Lung (tissue), 12 donors: ENCODE data around the gene CIT. TPM values are rescaled to one million over a fixed set of nuclear protein-coding genes. Genes with fewer than 3 reads are reported as not detected.

Experiments used
- ATAC-seq: fragments of 200-7000 bp; cut with Tn5 transposase; one replicate; pipeline ENCODE4 v1.9.1; 2020; ENCODE audit warnings: moderate number of reproducible peaks; ENCODE audit not compliant: insufficient read depth, low FRiP score
- DNase-seq, 3 donors: peaks; one replicate each; pipeline ENCODE4 v3.0.0-alpha.2; 2013 to 2017
- H3K27ac ChIP-seq, 2 donors: one replicate each; pipeline ENCODE4 v1.5.1; 2013; ENCODE audit warnings: mild to moderate bottlenecking in 2 of 2, moderate library complexity in 2 of 2, control low read depth in 1 of 2, inconsistent platforms in 1 of 2, low read depth in 1 of 2, low read length in 1 of 2
- H3K27me3 ChIP-seq, 3 donors: one replicate each; pipeline ENCODE4 v1.5.1; 2013; ENCODE audit warnings: low read length in 2 of 3; ENCODE audit not compliant: control insufficient read depth in 3 of 3, insufficient read depth in 3 of 3
- H3K36me3 ChIP-seq, 4 donors: one replicate each; pipeline ENCODE4 v1.5.1; 2013; ENCODE audit warnings: low read length in 4 of 4, mild to moderate bottlenecking in 1 of 4, moderate library complexity in 1 of 4; ENCODE audit not compliant: control insufficient read depth in 4 of 4, insufficient read depth in 4 of 4
- H3K4me1 ChIP-seq, 5 donors: one replicate each; pipeline ENCODE4 v1.5.1; 2013; ENCODE audit warnings: low read length in 5 of 5, mild to moderate bottlenecking in 2 of 5, moderate library complexity in 1 of 5; ENCODE audit not compliant: control insufficient read depth in 5 of 5, insufficient read depth in 5 of 5
- H3K4me3 ChIP-seq: one replicate; pipeline ENCODE4 v1.5.1; 2013; ENCODE audit warnings: mild to moderate bottlenecking, control low read depth, moderate library complexity
- H3K9ac ChIP-seq, 2 donors: one replicate each; pipeline ENCODE4 v1.5.1; 2013; ENCODE audit warnings: low read length in 2 of 2, control low read depth in 1 of 2; ENCODE audit not compliant: insufficient read depth in 1 of 2
- H3K9me3 ChIP-seq, 4 donors: one replicate each; pipeline ENCODE4 v1.5.1; 2013; ENCODE audit warnings: low read length in 3 of 4, mild to moderate bottlenecking in 1 of 4, moderate library complexity in 1 of 4; ENCODE audit not compliant: control insufficient read depth in 4 of 4, insufficient read depth in 3 of 4
- WGBS, 2 donors: extraction: QIAGEN DNeasy Blood & Tissue Kit; methylation state at CpG; one replicate each; pipeline ENCODE4 v1.1.7; 2013; 5-methylcytosine and 5-hydroxymethylcytosine counted together
- polyA plus RNA-seq, 2 donors: library from polyadenylated mRNA; stranded (reverse); fragments of 200-250 nt; gene quantifications; one replicate each; pipeline ENCODE4 v1.2.1, GENCODE V29; 2013
- total RNA-seq, 2 donors: library from RNA; depleted of rRNA in 1 of 2; stranded (reverse); fragments of >200 nt in 1 of 2; gene quantifications; one replicate each; pipeline ENCODE4 v1.2.1, GENCODE V29; 2014 to 2021
- TF ChIP-seq, protein P1 (sequence below): IDR thresholded peaks from 2 replicates; pipeline ENCODE4 v1.5.1; 2012; ENCODE audit warnings: mild to moderate bottlenecking; ENCODE audit errors: control extremely low read depth, extremely low read depth
- donor health status: control.
- donor health status: control.
- donor health status: Bipolar disorder and iron deficiency.
- donor health status: healthy.
- donor health status: DM: yes; HTN: yes; CAD: no.

The CIT gene
- total and polyA plus RNA-seq, 4 donors, result 5.0 to 29.3 (median 14.9) TPM

DNA sequence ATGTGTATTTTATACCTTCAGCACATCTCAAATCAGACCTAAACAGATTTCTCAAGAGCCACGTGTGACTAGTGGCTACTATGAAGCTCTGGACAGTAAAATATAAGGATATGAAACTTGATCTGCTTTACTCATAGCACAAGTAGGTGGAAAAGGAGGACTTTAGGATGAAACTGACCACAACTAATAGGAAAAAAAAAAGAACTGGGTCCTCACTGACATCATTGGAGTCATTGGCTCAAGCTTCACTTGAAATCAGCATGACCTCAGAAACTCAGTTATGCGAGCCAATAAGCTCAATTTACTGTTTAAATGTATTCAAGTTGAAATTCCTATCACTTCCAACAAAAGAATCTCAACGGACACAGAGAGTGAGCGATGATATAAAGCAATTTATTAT is 34.1 kb upstream of the CIT start:
- Histone ChIP-seq H3K4me1 (no peaks in the 10 kb centered on the region), H3K36me3 (no peaks in the 10 kb centered on the region), H3K9me3 (peaks cover 0 to 2% (median 0%) of the 10 kb centered on the region in 4 donors), H3K27me3 (no peaks in the 10 kb centered on the region), H3K27ac (no peak overlapping the region), H3K9ac (no peak overlapping the region), H3K4me3 (no peak overlapping the region)
- ATAC-seq, result no peak
- TF ChIP-seq, protein P1, sequence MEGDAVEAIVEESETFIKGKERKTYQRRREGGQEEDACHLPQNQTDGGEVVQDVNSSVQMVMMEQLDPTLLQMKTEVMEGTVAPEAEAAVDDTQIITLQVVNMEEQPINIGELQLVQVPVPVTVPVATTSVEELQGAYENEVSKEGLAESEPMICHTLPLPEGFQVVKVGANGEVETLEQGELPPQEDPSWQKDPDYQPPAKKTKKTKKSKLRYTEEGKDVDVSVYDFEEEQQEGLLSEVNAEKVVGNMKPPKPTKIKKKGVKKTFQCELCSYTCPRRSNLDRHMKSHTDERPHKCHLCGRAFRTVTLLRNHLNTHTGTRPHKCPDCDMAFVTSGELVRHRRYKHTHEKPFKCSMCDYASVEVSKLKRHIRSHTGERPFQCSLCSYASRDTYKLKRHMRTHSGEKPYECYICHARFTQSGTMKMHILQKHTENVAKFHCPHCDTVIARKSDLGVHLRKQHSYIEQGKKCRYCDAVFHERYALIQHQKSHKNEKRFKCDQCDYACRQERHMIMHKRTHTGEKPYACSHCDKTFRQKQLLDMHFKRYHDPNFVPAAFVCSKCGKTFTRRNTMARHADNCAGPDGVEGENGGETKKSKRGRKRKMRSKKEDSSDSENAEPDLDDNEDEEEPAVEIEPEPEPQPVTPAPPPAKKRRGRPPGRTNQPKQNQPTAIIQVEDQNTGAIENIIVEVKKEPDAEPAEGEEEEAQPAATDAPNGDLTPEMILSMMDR, result no peak
- WGBS, 2 donors, result 68 to 82% methylated on average over 4 of the region's 4 CpGs
- no peak for DNase-seq

- no peak for ATAC-seq
- Histone ChIP-seq H3K9me3 (peaks cover 0 to 2% (median 0%) of the 10 kb centered on the region in 4 donors), H3K9ac (no peak overlapping the region), H3K27ac (no peak overlapping the region), H3K27me3 (no peaks in the 10 kb centered on the region), H3K4me3 (no peak overlapping the region), H3K4me1 (no peaks in the 10 kb centered on the region), H3K36me3 (no peaks in the 10 kb centered on the region)
- TF ChIP-seq, protein P1, result no peak
- 94 to 96% methylated on average over 4 of the region's 4 CpGs for WGBS, 2 donors
- no peak for DNase-seq
Observed at GRCh38 chr12:119910586-119910985, 33.5 kb upstream of the CIT start.

GRCh38 chr12:119902084-119902509 is 25.0 kb upstream of the CIT start:
- no peaks in the 10 kb centered on the region for H3K36me3 ChIP-seq
- H3K9me3 ChIP-seq, result no peaks in the 10 kb centered on the region
- H3K27ac ChIP-seq, result no peak overlapping the region
- H3K9ac ChIP-seq, result no peak overlapping the region
- TF ChIP-seq, protein P1, result peak; percentile 78
- no peaks in the 10 kb centered on the region for H3K4me1 ChIP-seq
- H3K27me3 ChIP-seq, result no peaks in the 10 kb centered on the region
- ATAC-seq (peak; percentile 82), DNase-seq (peak; percentile 23 to 53 (median 42))
- WGBS, 2 donors, result 1% methylated on average over 5 of the region's 5 CpGs
- H3K4me3 ChIP-seq, result no peak overlapping the region

- ATAC-seq, result no peak
- no peak for DNase-seq
- Histone ChIP-seq H3K9me3 (no peaks in the 10 kb centered on the region), H3K36me3 (no peaks in the 10 kb centered on the region), H3K27ac (no peak overlapping the region), H3K27me3 (no peaks in the 10 kb centered on the region), H3K4me1 (no peaks in the 10 kb centered on the region), H3K9ac (no peak overlapping the region), H3K4me3 (no peak overlapping the region)
- 79% methylated on average over 2 of the region's 2 CpGs for WGBS, 2 donors
- TF ChIP-seq, protein P1, result no peak
Observed at GRCh38 chr12:119901670-119902069, 24.6 kb upstream of the CIT start.
